Endothelial cell (in vitro differentiated cells): ENCODE data around the gene PSMB5. TPM values are rescaled to one million over a fixed set of nuclear protein-coding genes. Genes with fewer than 3 reads are reported as not detected.

Experiments used
- DNase-seq: peaks from one replicate; pipeline ENCODE4 v3.0.0; 2021; ENCODE audit warnings: low spot score
- H3K27ac Mint-ChIP-seq: one replicate; pipeline ENCODE4 v1.8.0; 2021; ENCODE audit warnings: mixed read lengths, inconsistent platforms; ENCODE audit not compliant: unreplicated experiment
- H3K27me3 Mint-ChIP-seq: one replicate; pipeline ENCODE4 v1.8.0; 2021; ENCODE audit warnings: mild to moderate bottlenecking, moderate library complexity, mixed read lengths, inconsistent platforms; ENCODE audit not compliant: unreplicated experiment
- H3K36me3 Mint-ChIP-seq: one replicate; pipeline ENCODE4 v1.8.0; 2021; ENCODE audit warnings: mild to moderate bottlenecking, low read depth, mixed read lengths, inconsistent platforms; ENCODE audit not compliant: unreplicated experiment
- H3K4me1 Mint-ChIP-seq: one replicate; pipeline ENCODE4 v1.8.0; 2021; ENCODE audit warnings: mild to moderate bottlenecking, mixed read lengths, inconsistent platforms; ENCODE audit not compliant: unreplicated experiment
- H3K4me3 Mint-ChIP-seq: one replicate; pipeline ENCODE4 v1.8.0; 2021; ENCODE audit warnings: mild to moderate bottlenecking, mixed read lengths, inconsistent platforms; ENCODE audit not compliant: unreplicated experiment
- H3K9me3 Mint-ChIP-seq: one replicate; pipeline ENCODE4 v1.8.0; 2021; ENCODE audit warnings: mixed read lengths, inconsistent platforms; ENCODE audit not compliant: unreplicated experiment
- total RNA-seq: library from RNA; stranded (reverse); fragmentation: NEBNext Ultra II Directional; extraction: Animal tissue kit (Norgen Biotek cat#: 25700); gene quantifications from one replicate; pipeline ENCODE4 v1.2.1, GENCODE V29; 2021; ENCODE audit not compliant: unreplicated experiment
- TF ChIP-seq, protein P1 (sequence below): fragments of 200-600 bp; sonication (generic); IDR thresholded peaks from one replicate; pipeline ENCODE4 v1.5.0; 2021; ENCODE audit warnings: antibody characterized with exemption; ENCODE audit not compliant: unreplicated experiment

Gene PSMB5
- total RNA-seq, 1 donor from 2014 or later = 177 TPM

- DNase-seq = no peak
- TF ChIP-seq, protein P1, sequence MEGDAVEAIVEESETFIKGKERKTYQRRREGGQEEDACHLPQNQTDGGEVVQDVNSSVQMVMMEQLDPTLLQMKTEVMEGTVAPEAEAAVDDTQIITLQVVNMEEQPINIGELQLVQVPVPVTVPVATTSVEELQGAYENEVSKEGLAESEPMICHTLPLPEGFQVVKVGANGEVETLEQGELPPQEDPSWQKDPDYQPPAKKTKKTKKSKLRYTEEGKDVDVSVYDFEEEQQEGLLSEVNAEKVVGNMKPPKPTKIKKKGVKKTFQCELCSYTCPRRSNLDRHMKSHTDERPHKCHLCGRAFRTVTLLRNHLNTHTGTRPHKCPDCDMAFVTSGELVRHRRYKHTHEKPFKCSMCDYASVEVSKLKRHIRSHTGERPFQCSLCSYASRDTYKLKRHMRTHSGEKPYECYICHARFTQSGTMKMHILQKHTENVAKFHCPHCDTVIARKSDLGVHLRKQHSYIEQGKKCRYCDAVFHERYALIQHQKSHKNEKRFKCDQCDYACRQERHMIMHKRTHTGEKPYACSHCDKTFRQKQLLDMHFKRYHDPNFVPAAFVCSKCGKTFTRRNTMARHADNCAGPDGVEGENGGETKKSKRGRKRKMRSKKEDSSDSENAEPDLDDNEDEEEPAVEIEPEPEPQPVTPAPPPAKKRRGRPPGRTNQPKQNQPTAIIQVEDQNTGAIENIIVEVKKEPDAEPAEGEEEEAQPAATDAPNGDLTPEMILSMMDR = no peak
- Mint-ChIP-seq H3K4me1 (peaks cover 10% of the 10 kb centered on the region), H3K27ac (no peak overlapping the region), H3K4me3 (no peak overlapping the region), H3K36me3 (no peaks in the 10 kb centered on the region), H3K9me3 (no peaks in the 10 kb centered on the region), H3K27me3 (no peaks in the 10 kb centered on the region)
These were observed 37.7 kb downstream of the PSMB5 start for GRCh38 chr14:22996768-22997654.

- peaks cover 10% of the 10 kb centered on the region for H3K4me1 Mint-ChIP-seq
- H3K4me3 Mint-ChIP-seq = no peak overlapping the region
- no peak for DNase-seq
- TF ChIP-seq, protein P1 = no peak
- H3K36me3 Mint-ChIP-seq = no peaks in the 10 kb centered on the region
- no peaks in the 10 kb centered on the region for H3K9me3 Mint-ChIP-seq
- no peak overlapping the region for H3K27ac Mint-ChIP-seq
- no peaks in the 10 kb centered on the region for H3K27me3 Mint-ChIP-seq
These were observed 38.6 kb downstream of the PSMB5 start for GRCh38 chr14:22995889-22996625.

- DNase-seq = no peak
- no peaks in the 10 kb centered on the region for H3K36me3 Mint-ChIP-seq
- no peaks in the 10 kb centered on the region for H3K27me3 Mint-ChIP-seq
- peaks cover 10% of the 10 kb centered on the region for H3K4me1 Mint-ChIP-seq
- no peaks in the 10 kb centered on the region for H3K9me3 Mint-ChIP-seq
- H3K27ac Mint-ChIP-seq = peak overlapping the region; percentile 65
- TF ChIP-seq, protein P1 = no peak
- H3K4me3 Mint-ChIP-seq = no peak overlapping the region
These were observed 39.9 kb downstream of the PSMB5 start for GRCh38 chr14:22994762-22995275.

GRCh38 chr14:22993517-22993916 is 41.2 kb downstream of the PSMB5 start:
- H3K36me3 Mint-ChIP-seq = no peaks in the 10 kb centered on the region
- TF ChIP-seq, protein P1 = no peak
- DNase-seq = no peak
- no peak overlapping the region for H3K27ac Mint-ChIP-seq
- peaks cover 7% of the 10 kb centered on the region for H3K4me1 Mint-ChIP-seq
- H3K27me3 Mint-ChIP-seq = peaks cover 2% of the 10 kb centered on the region
- no peaks in the 10 kb centered on the region for H3K9me3 Mint-ChIP-seq
- H3K4me3 Mint-ChIP-seq = no peak overlapping the region

DNA sequence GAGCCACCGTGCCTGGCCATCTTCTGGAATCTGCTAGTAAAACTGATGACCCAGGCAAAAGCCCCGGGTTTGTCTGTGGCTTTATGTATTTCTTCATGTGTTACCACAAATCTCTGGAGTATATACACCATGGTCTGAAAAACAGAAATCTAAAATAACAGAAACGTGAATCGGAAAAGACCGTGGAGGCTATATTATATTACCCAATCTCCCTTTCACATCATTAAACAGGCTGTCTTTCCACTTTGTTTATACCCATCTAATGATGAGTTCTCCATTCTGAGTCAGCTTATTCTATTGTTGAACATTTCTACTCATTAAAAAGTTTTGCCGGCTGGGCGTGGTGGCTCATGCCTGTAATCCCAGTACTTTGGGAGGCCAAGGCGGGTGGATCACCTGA is 42.8 kb downstream of the PSMB5 start:
- Mint-ChIP-seq H3K9me3 (no peaks in the 10 kb centered on the region), H3K27ac (no peak overlapping the region), H3K36me3 (no peaks in the 10 kb centered on the region), H3K27me3 (peaks cover 2% of the 10 kb centered on the region), H3K4me1 (peaks cover 4% of the 10 kb centered on the region), H3K4me3 (no peak overlapping the region)
- TF ChIP-seq, protein P1 = no peak
- no peak for DNase-seq
